ENCODE results near the gene CLDN22.

DNA sequence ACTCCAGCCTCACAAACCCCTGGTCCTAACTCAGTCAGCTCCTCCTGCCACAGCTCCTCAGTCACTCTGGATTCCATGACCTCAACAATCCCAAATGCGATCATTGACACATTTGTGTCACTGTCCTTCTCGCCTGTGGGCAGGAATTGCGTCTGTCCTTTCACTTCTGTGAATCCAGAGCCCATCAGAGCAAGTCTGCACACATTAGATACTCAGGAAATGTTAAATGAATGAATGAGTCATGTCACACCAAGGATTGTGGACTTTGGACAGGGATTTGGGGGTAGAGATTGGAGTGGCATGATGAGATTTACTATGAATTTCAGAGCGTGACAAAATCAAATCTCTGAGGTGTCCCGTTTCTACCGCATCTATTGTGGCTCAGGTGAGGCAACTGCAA lies 13.9 kb upstream of the CLDN22 start:
- TF ChIP-seq, protein P1, sequence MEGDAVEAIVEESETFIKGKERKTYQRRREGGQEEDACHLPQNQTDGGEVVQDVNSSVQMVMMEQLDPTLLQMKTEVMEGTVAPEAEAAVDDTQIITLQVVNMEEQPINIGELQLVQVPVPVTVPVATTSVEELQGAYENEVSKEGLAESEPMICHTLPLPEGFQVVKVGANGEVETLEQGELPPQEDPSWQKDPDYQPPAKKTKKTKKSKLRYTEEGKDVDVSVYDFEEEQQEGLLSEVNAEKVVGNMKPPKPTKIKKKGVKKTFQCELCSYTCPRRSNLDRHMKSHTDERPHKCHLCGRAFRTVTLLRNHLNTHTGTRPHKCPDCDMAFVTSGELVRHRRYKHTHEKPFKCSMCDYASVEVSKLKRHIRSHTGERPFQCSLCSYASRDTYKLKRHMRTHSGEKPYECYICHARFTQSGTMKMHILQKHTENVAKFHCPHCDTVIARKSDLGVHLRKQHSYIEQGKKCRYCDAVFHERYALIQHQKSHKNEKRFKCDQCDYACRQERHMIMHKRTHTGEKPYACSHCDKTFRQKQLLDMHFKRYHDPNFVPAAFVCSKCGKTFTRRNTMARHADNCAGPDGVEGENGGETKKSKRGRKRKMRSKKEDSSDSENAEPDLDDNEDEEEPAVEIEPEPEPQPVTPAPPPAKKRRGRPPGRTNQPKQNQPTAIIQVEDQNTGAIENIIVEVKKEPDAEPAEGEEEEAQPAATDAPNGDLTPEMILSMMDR (IDR thresholded peaks at IDR 0.05 in 8 of 11, conservative IDR thresholded peaks at IDR 0.05 in 3 of 11) = no peak
- TF ChIP-seq POLR2A (IDR thresholded peaks at IDR 0.05) = no peak

All from spleen (tissue), 7 donors.